GM18505 (cell line): ENCODE results near the gene IFRD2.
"Not testable (repeated sequence)": the region's sequence is repeated elsewhere in the genome, so short reads cannot be mapped to it uniquely, and the experiment has no call there.

Experiments used
- ATAC-seq: cut with Tn5 transposase; IDR thresholded peaks from one replicate; pipeline ENCODE4 v1.9.1; 2021; ENCODE audit not compliant: unreplicated experiment
- POLR2A ChIP-seq: IDR thresholded peaks from 4 replicates; pipeline ENCODE4 v1.6.1; 2011; ENCODE audit warnings: borderline replicate concordance; ENCODE audit not compliant: insufficient read depth, insufficient read length; ENCODE audit errors: extremely low read depth

The IFRD2 gene

GRCh38 chr3:50268276-50268675 is 24.0 kb downstream of the IFRD2 start:
- no peak for ATAC-seq
- TF ChIP-seq POLR2A = no peak

- no peak for TF ChIP-seq POLR2A
Observed at GRCh38 chr3:50267280-50267913, 24.8 kb downstream of the IFRD2 start.

GRCh38 chr3:50266836-50267235 is 25.4 kb downstream of the IFRD2 start:
- no peak for ATAC-seq
- TF ChIP-seq POLR2A = no peak

More at GRCh38 chr3:50267280-50267913, 24.8 kb downstream of the IFRD2 start:
- ATAC-seq = no peak

- TF ChIP-seq POLR2A = no peak
- ATAC-seq = no peak
Observed at GRCh38 chr3:50266017-50266416, 26.2 kb downstream of the IFRD2 start.

- ATAC-seq = no peak
- TF ChIP-seq POLR2A = no peak
Observed at GRCh38 chr3:50265571-50265970, 26.7 kb downstream of the IFRD2 start.

GRCh38 chr3:50264964-50265485 is 27.2 kb downstream of the IFRD2 start:
- TF ChIP-seq POLR2A = no peak
- no peak for ATAC-seq

- no peak for ATAC-seq
- TF ChIP-seq POLR2A = no peak
Observed at GRCh38 chr3:50264383-50264963, 27.8 kb downstream of the IFRD2 start.

GRCh38 chr3:50263478-50264382 is 28.5 kb downstream of the IFRD2 start:
- no peak for TF ChIP-seq POLR2A
- no peak for ATAC-seq

GRCh38 chr3:50262778-50263177 is 29.5 kb downstream of the IFRD2 start:
- TF ChIP-seq POLR2A = no peak
- no peak for ATAC-seq

GRCh38 chr3:50262200-50262599 is 30.0 kb downstream of the IFRD2 start:
- ATAC-seq = not testable (repeated sequence)

- no peak for TF ChIP-seq POLR2A
- ATAC-seq = no peak
Observed at GRCh38 chr3:50261505-50261904, 30.7 kb downstream of the IFRD2 start.

GRCh38 chr3:50260942-50261441 is 31.2 kb downstream of the IFRD2 start:
- TF ChIP-seq POLR2A = no peak
- ATAC-seq = no peak
